SK-N-SH treated with all-trans-retinoic acid at 6 μM for 48 hours (cell line): ENCODE data around the gene UPB1.

Experiments used
- ATAC-seq: fragments of 200-7000 bp; cut with Tn5 transposase; 3 replicates; pipeline ENCODE4 v1.9.1; 2020; ENCODE audit warnings: mild to moderate bottlenecking, moderate library complexity
- ARNTL ChIP-seq: fragments of 450-650 bp; formaldehyde crosslinking; IDR thresholded peaks from 2 replicates; pipeline ENCODE4 v1.5.0; 2020; ENCODE audit warnings: low read depth, mild to moderate bottlenecking, moderate library complexity, borderline replicate concordance
- BACH2 ChIP-seq: fragments of 250-450 bp; sonication (Bioruptor Pico); IDR thresholded peaks from 2 replicates; pipeline ENCODE4 v1.9.0; 2021; ENCODE audit warnings: mild to moderate bottlenecking, borderline replicate concordance
- CREB5 ChIP-seq: fragments of 250-450 bp; sonication (Bioruptor Pico); IDR thresholded peaks from 2 replicates; pipeline ENCODE4 v1.5.1; 2020; ENCODE audit warnings: low read depth, mild to moderate bottlenecking, moderate library complexity
- CSDC2 ChIP-seq: fragments of 250-450 bp; sonication (Bioruptor Pico); IDR thresholded peaks from 2 replicates; pipeline ENCODE4 v1.5.0; 2020; ENCODE audit warnings: mild to moderate bottlenecking, moderate library complexity
- CSRNP3 ChIP-seq: fragments of 250-450 bp; sonication (Bioruptor Pico); IDR thresholded peaks from 2 replicates; pipeline ENCODE4 v1.5.1; 2021; ENCODE audit warnings: mild to moderate bottlenecking, moderate library complexity
- GLIS3 ChIP-seq: fragments of 250-450 bp; sonication (Bioruptor Pico); IDR thresholded peaks from 2 replicates; pipeline ENCODE4 v1.5.0; 2020; ENCODE audit warnings: mild to moderate bottlenecking, moderate library complexity
- ISL1 ChIP-seq: fragments of 250-450 bp; sonication (Bioruptor Pico); IDR thresholded peaks from 2 replicates; pipeline ENCODE4 v2.1.2; 2022; ENCODE audit warnings: mild to moderate bottlenecking, moderate library complexity
- PATZ1 ChIP-seq: fragments of 250-450 bp; sonication (Bioruptor Pico); IDR thresholded peaks from 2 replicates; pipeline ENCODE4 v1.8.0; 2020; ENCODE audit warnings: mild to moderate bottlenecking, moderate library complexity, borderline replicate concordance
- POU6F1 ChIP-seq: fragments of 250-450 bp; sonication (Bioruptor Pico); IDR thresholded peaks from 2 replicates; pipeline ENCODE4 v1.8.0; 2021; ENCODE audit warnings: low read depth, mild to moderate bottlenecking, moderate library complexity, borderline replicate concordance
- PPARA ChIP-seq: fragments of 250-450 bp; sonication (Bioruptor Pico); IDR thresholded peaks from 2 replicates; pipeline ENCODE4 v1.5.0; 2020; ENCODE audit warnings: mild to moderate bottlenecking, borderline replicate concordance
- RARB ChIP-seq: fragments of 250-450 bp; sonication (Bioruptor Pico); IDR thresholded peaks from 2 replicates; pipeline ENCODE4 v1.8.0; 2021; ENCODE audit warnings: mild to moderate bottlenecking, moderate library complexity
- SNAI2 ChIP-seq: fragments of 250-450 bp; sonication (Bioruptor Pico); IDR thresholded peaks from 2 replicates; pipeline ENCODE4 v1.5.0; 2020; ENCODE audit warnings: mild to moderate bottlenecking, moderate library complexity
- TCF4 ChIP-seq: fragments of 250-450 bp; sonication (Bioruptor Pico); IDR thresholded peaks from 2 replicates; pipeline ENCODE4 v1.8.0; 2021; ENCODE audit warnings: mild to moderate bottlenecking, moderate library complexity, borderline replicate concordance
- TOX ChIP-seq: fragments of 250-450 bp; sonication (Bioruptor Pico); IDR thresholded peaks from 2 replicates; pipeline ENCODE4 v1.8.0; 2021; ENCODE audit warnings: mild to moderate bottlenecking, moderate library complexity, borderline replicate concordance
- TSHZ2 ChIP-seq: fragments of 250-450 bp; sonication (Bioruptor Pico); IDR thresholded peaks from 2 replicates; pipeline ENCODE4 v1.5.0; 2020; ENCODE audit warnings: mild to moderate bottlenecking, moderate library complexity
- ZC3H10 ChIP-seq: fragments of 250-450 bp; sonication (Bioruptor Pico); IDR thresholded peaks from 2 replicates; pipeline ENCODE4 v1.5.1; 2021; ENCODE audit warnings: mild to moderate bottlenecking, moderate library complexity
- ZFP3 ChIP-seq: fragments of 250-450 bp; sonication (Bioruptor Pico); IDR thresholded peaks from 2 replicates; pipeline ENCODE4 v1.5.0; 2020; ENCODE audit warnings: mild to moderate bottlenecking, moderate library complexity
- ZFP30 ChIP-seq: fragments of 450-650 bp; formaldehyde crosslinking; IDR thresholded peaks from 2 replicates; pipeline ENCODE4 v1.5.0; 2022; ENCODE audit warnings: mild to moderate bottlenecking, moderate library complexity
- ZNF565 ChIP-seq: fragments of 450-650 bp; formaldehyde crosslinking; conservative IDR thresholded peaks from 2 replicates; pipeline ENCODE4 v1.5.0; 2020; ENCODE audit warnings: low read depth, mild to moderate bottlenecking, moderate library complexity
- ZNF70 ChIP-seq: fragments of 450-650 bp; formaldehyde crosslinking; IDR thresholded peaks from 2 replicates; pipeline ENCODE4 v1.5.0; 2020; ENCODE audit warnings: mild to moderate bottlenecking, moderate library complexity
- ZNF8 ChIP-seq: fragments of 450-650 bp; formaldehyde crosslinking; IDR thresholded peaks from 2 replicates; pipeline ENCODE4 v1.5.0; 2020; ENCODE audit warnings: mild to moderate bottlenecking, moderate library complexity

UPB1 gene

GRCh38 chr22:24512043-24512442, 16.9 kb downstream of the UPB1 start:
- ATAC-seq: no peak
- TF ChIP-seq PPARA (CRISPR knock-in tag) (no peak), ZFP30 (CRISPR knock-in tag) (no peak), ISL1 (CRISPR knock-in tag) (no peak), ZFP3 (CRISPR knock-in tag) (no peak), ARNTL (CRISPR knock-in tag) (no peak), PATZ1 (no peak), TSHZ2 (no peak), ZC3H10 (CRISPR knock-in tag) (no peak)

- no peak for ATAC-seq
- TF ChIP-seq CREB5: no peak
- no peak for TF ChIP-seq ZC3H10 (CRISPR knock-in tag)
- no peak for TF ChIP-seq ZFP30 (CRISPR knock-in tag)
- no peak for TF ChIP-seq TSHZ2
- no peak for TF ChIP-seq ZFP3 (CRISPR knock-in tag)
- no peak for TF ChIP-seq ZNF70
- no peak for TF ChIP-seq ZNF8 (CRISPR knock-in tag)
- no peak for TF ChIP-seq ZNF565
- TF ChIP-seq TOX (CRISPR knock-in tag): no peak
- TF ChIP-seq RARB (CRISPR knock-in tag): no peak
- no peak for TF ChIP-seq ISL1 (CRISPR knock-in tag)
- TF ChIP-seq, all 23 proteins: peak for 0
Observed at GRCh38 chr22:24513378-24514240, 18.5 kb downstream of the UPB1 start.

GRCh38 chr22:24514241-24515026, 19.3 kb downstream of the UPB1 start:
- no peak for ATAC-seq
- TF ChIP-seq GLIS3 (CRISPR knock-in tag) (no peak), TCF4 (CRISPR knock-in tag) (no peak), ZNF565 (no peak), TOX (CRISPR knock-in tag) (no peak), ZFP30 (CRISPR knock-in tag) (no peak), PPARA (CRISPR knock-in tag) (no peak), BACH2 (CRISPR knock-in tag) (no peak), POU6F1 (CRISPR knock-in tag) (no peak), CSDC2 (CRISPR knock-in tag) (no peak), ISL1 (CRISPR knock-in tag) (no peak), SNAI2 (CRISPR knock-in tag) (no peak), ZNF8 (CRISPR knock-in tag) (no peak), ZNF70 (no peak), CSRNP3 (CRISPR knock-in tag) (no peak), RARB (CRISPR knock-in tag) (no peak), ZC3H10 (CRISPR knock-in tag) (no peak)
